Neural cell (in vitro differentiated cells): ENCODE data around the gene DNAJB14. TPM values are rescaled to one million over a fixed set of nuclear protein-coding genes. Genes with fewer than 3 reads are reported as not detected.

Experiments
- H2AFZ ChIP-seq: fragments of 200-600, 300-800 bp; sonication (generic), shearing (Covaris generic); 2 replicates; pipeline ENCODE4 v1.6.0; 2014; ENCODE audit warnings: low read depth, mild to moderate bottlenecking, antibody characterized with exemption, low read length, moderate library complexity
- H3F3A ChIP-seq: fragments of 200-600 bp; shearing (Covaris generic); 2 replicates; pipeline ENCODE4 v1.6.1; 2016; ENCODE audit warnings: mild to moderate bottlenecking, moderate library complexity, mixed read lengths, antibody characterized with exemption, low read length; ENCODE audit not compliant: insufficient read depth, poor library complexity, severe bottlenecking
- H3K27ac ChIP-seq: fragments of 200-600, 300-800 bp; sonication (generic), shearing (Covaris generic); 2 replicates; pipeline ENCODE4 v1.5.1; 2014; ENCODE audit warnings: mild to moderate bottlenecking, low read length, moderate library complexity
- H3K27me3 ChIP-seq: fragments of 300-800, 200-600 bp; sonication (generic), shearing (Covaris generic); 2 replicates; pipeline ENCODE4 v1.6.0; 2014; ENCODE audit warnings: mild to moderate bottlenecking, low read depth, low read length, moderate library complexity; ENCODE audit not compliant: insufficient read depth
- H3K36me3 ChIP-seq: fragments of 300-800, 200-600 bp; sonication (generic), shearing (Covaris generic); 2 replicates; pipeline ENCODE4 v1.5.1; 2014; ENCODE audit warnings: mild to moderate bottlenecking, antibody characterized with exemption, low read length, moderate library complexity; ENCODE audit not compliant: insufficient read depth
- H3K4me2 ChIP-seq: fragments of 300-800, 200-600 bp; sonication (generic), shearing (Covaris generic); 2 replicates; pipeline ENCODE4 v1.6.0; 2014; ENCODE audit warnings: mild to moderate bottlenecking, low read length
- H3K4me3 ChIP-seq: fragments of 300-800, 200-600 bp; sonication (generic), shearing (Covaris generic); 2 replicates; pipeline ENCODE4 v1.5.1; 2014; ENCODE audit warnings: mild to moderate bottlenecking, low read length, moderate library complexity
- H3K79me2 ChIP-seq: fragments of 200-600 bp; shearing (Covaris generic); replicated peaks from 2 replicates; pipeline ENCODE4 v1.6.0; 2014; ENCODE audit warnings: mild to moderate bottlenecking, low read length, moderate library complexity; ENCODE audit not compliant: insufficient read depth
- H3K9ac ChIP-seq: fragments of 300-800, 200-600 bp; sonication (generic), shearing (Covaris generic); 2 replicates; pipeline ENCODE4 v1.6.1; 2016; ENCODE audit warnings: mild to moderate bottlenecking, low read length, mixed read lengths
- H3K9me2 ChIP-seq: fragments of 200-600 bp; shearing (Covaris generic); 2 replicates; pipeline ENCODE4 v1.6.1; 2016; ENCODE audit warnings: mild to moderate bottlenecking, low read length, mixed read lengths; ENCODE audit not compliant: insufficient read depth
- H3K9me3 ChIP-seq: fragments of 200-600, 300-800 bp; sonication (generic), shearing (Covaris generic); 2 replicates; pipeline ENCODE4 v1.6.1; 2016; ENCODE audit warnings: mild to moderate bottlenecking, mixed run types, low read length, moderate library complexity, mixed read lengths
- H4K20me1 ChIP-seq: fragments of 200-600 bp; shearing (Covaris generic); 2 replicates; pipeline ENCODE4 v1.6.1; 2016; ENCODE audit warnings: mild to moderate bottlenecking, mixed run types; ENCODE audit not compliant: insufficient read depth
- CTCF ChIP-seq: fragments of 450-650 bp; IDR thresholded peaks from 2 replicates; pipeline ENCODE4 v1.5.1; 2014; ENCODE audit warnings: antibody characterized with exemption, mild to moderate bottlenecking, moderate library complexity; ENCODE audit not compliant: poor library complexity, severe bottlenecking
- EP300 ChIP-seq: fragments of 450-650 bp; conservative IDR thresholded peaks from 2 replicates; pipeline ENCODE4 v1.6.1; 2014; ENCODE audit warnings: antibody characterized with exemption, mild to moderate bottlenecking, moderate library complexity; ENCODE audit not compliant: poor library complexity, severe bottlenecking
- EZH2 ChIP-seq: fragments of 200-600, 300-800 bp; shearing (Covaris generic), sonication (generic); IDR thresholded peaks from 2 replicates; pipeline ENCODE4 v1.6.1; 2014; ENCODE audit warnings: antibody characterized with exemption, low read length, borderline replicate concordance, mild to moderate bottlenecking; ENCODE audit not compliant: insufficient read depth, poor library complexity, severe bottlenecking
- MXI1 ChIP-seq: fragments of 450-650 bp; conservative IDR thresholded peaks from 2 replicates; pipeline ENCODE4 v1.6.1; 2014; ENCODE audit warnings: antibody characterized with exemption, mild to moderate bottlenecking; ENCODE audit not compliant: poor library complexity, severe bottlenecking
- POLR2AphosphoS5 ChIP-seq: IDR thresholded peaks from 2 replicates; pipeline ENCODE4 v1.6.1; 2012
- RAD21 ChIP-seq: fragments of 450-650 bp; conservative IDR thresholded peaks from 2 replicates; pipeline ENCODE4 v1.6.1; 2014; ENCODE audit warnings: antibody characterized with exemption, mild to moderate bottlenecking, moderate library complexity
- SMC3 ChIP-seq: fragments of 450-650 bp; conservative IDR thresholded peaks from 2 replicates; pipeline ENCODE4 v1.6.1; 2014; ENCODE audit warnings: antibody characterized with exemption, mild to moderate bottlenecking, moderate library complexity; ENCODE audit not compliant: poor library complexity
- TAF1 ChIP-seq: IDR thresholded peaks from 2 replicates; pipeline ENCODE4 v1.6.1; 2012; ENCODE audit warnings: low read depth
- polyA plus RNA-seq: library from polyadenylated mRNA; depleted of rRNA; stranded (reverse); fragments of >200 nt; gene quantifications from 2 replicates; pipeline ENCODE4 v1.2.3, GENCODE V29; 2014
- TF ChIP-seq, protein P1 (sequence below): IDR thresholded peaks from 2 replicates; pipeline ENCODE4 v1.6.1; 2012; ENCODE audit warnings: borderline replicate concordance

Gene DNAJB14
- polyA plus RNA-seq, 1 donor from 2014 or later = 41.3 TPM

DNA sequence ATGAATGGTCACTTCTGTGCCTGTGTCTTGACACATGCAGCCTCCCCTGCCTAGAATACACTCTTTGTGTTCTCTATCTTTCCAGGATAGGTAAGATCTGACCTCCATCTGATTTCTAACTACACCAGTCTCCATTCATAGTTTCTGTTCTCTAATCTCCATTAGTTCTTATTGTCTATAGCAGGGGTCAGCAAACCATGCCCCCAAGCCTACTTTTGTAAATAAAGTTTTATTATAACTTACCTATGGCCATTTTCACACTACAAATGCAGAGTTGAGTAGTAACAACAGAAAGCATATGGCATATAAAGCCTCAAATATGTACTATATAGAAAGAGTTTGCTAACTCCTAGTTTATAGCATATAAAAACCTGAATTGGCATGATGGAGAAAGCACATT lies 41.3 kb upstream of the DNAJB14 start:
- TF ChIP-seq, protein P1, sequence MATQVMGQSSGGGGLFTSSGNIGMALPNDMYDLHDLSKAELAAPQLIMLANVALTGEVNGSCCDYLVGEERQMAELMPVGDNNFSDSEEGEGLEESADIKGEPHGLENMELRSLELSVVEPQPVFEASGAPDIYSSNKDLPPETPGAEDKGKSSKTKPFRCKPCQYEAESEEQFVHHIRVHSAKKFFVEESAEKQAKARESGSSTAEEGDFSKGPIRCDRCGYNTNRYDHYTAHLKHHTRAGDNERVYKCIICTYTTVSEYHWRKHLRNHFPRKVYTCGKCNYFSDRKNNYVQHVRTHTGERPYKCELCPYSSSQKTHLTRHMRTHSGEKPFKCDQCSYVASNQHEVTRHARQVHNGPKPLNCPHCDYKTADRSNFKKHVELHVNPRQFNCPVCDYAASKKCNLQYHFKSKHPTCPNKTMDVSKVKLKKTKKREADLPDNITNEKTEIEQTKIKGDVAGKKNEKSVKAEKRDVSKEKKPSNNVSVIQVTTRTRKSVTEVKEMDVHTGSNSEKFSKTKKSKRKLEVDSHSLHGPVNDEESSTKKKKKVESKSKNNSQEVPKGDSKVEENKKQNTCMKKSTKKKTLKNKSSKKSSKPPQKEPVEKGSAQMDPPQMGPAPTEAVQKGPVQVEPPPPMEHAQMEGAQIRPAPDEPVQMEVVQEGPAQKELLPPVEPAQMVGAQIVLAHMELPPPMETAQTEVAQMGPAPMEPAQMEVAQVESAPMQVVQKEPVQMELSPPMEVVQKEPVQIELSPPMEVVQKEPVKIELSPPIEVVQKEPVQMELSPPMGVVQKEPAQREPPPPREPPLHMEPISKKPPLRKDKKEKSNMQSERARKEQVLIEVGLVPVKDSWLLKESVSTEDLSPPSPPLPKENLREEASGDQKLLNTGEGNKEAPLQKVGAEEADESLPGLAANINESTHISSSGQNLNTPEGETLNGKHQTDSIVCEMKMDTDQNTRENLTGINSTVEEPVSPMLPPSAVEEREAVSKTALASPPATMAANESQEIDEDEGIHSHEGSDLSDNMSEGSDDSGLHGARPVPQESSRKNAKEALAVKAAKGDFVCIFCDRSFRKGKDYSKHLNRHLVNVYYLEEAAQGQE = no peak
- TF ChIP-seq RAD21 (no peak), POLR2AphosphoS5 (no peak), SMC3 (no peak), EP300 (no peak), CTCF (no peak), MXI1 (no peak), TAF1 (no peak), EZH2 (no peak)
- H3K27me3 ChIP-seq = no peaks in the 10 kb centered on the region
- H3K9me3 ChIP-seq = no peaks in the 10 kb centered on the region
- H3K9me2 ChIP-seq = no peaks in the 10 kb centered on the region
- no peaks in the 10 kb centered on the region for H3K36me3 ChIP-seq
- H3K27ac ChIP-seq = no peak overlapping the region
- H3K4me2 ChIP-seq = no peak overlapping the region
- no peaks in the 10 kb centered on the region for H3F3A ChIP-seq
- no peaks in the 10 kb centered on the region for H3K79me2 ChIP-seq
- no peaks in the 10 kb centered on the region for H4K20me1 ChIP-seq
- H2AFZ ChIP-seq = no peak overlapping the region
- H3K9ac ChIP-seq = no peak overlapping the region
- no peak overlapping the region for H3K4me3 ChIP-seq

DNA sequence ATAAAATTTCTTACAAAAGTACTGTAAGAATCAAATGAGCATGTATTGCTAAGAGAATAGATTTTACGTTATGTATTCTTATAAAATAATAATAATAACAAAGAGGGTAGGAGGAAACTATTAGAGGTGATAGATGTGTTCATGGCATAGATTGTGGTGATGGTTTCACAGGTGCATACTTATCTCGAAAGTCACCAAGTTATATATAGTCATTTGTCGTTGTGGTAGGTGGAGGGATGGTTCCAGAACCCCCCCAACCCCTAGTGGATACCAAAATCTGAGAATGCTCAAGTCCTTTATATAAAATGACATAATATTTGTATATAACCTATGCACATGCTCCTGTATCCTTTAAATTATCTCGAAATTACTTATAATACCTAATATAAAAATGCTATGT lies 40.4 kb upstream of the DNAJB14 start:
- Histone ChIP-seq H3K9ac (no peak overlapping the region), H3K4me2 (no peak overlapping the region), H4K20me1 (no peaks in the 10 kb centered on the region), H3K9me2 (no peaks in the 10 kb centered on the region), H3K27ac (no peak overlapping the region), H2AFZ (no peak overlapping the region), H3K79me2 (no peaks in the 10 kb centered on the region), H3K9me3 (no peaks in the 10 kb centered on the region), H3K4me3 (no peak overlapping the region), H3F3A (no peaks in the 10 kb centered on the region), H3K27me3 (no peaks in the 10 kb centered on the region), H3K36me3 (no peaks in the 10 kb centered on the region)
- TF ChIP-seq SMC3 = no peak
- no peak for TF ChIP-seq RAD21
- TF ChIP-seq POLR2AphosphoS5 = no peak

- H3K36me3 ChIP-seq = no peaks in the 10 kb centered on the region
- no peak overlapping the region for H3K9ac ChIP-seq
- no peaks in the 10 kb centered on the region for H3F3A ChIP-seq
- H2AFZ ChIP-seq = no peak overlapping the region
- H4K20me1 ChIP-seq = no peaks in the 10 kb centered on the region
- TF ChIP-seq TAF1 = no peak
- TF ChIP-seq, protein P1 = no peak
- no peak for TF ChIP-seq SMC3
- TF ChIP-seq POLR2AphosphoS5 = no peak
- no peak for TF ChIP-seq CTCF
- no peak for TF ChIP-seq RAD21
- no peak for TF ChIP-seq MXI1
- TF ChIP-seq EZH2 = no peak
- TF ChIP-seq EP300 = no peak
- H3K4me2 ChIP-seq = no peak overlapping the region
- no peaks in the 10 kb centered on the region for H3K79me2 ChIP-seq
- H3K27ac ChIP-seq = no peak overlapping the region
- no peak overlapping the region for H3K4me3 ChIP-seq
- no peaks in the 10 kb centered on the region for H3K9me3 ChIP-seq
- no peaks in the 10 kb centered on the region for H3K27me3 ChIP-seq
- H3K9me2 ChIP-seq = no peaks in the 10 kb centered on the region
These were observed 37.0 kb upstream of the DNAJB14 start for GRCh38 chr4:99983289-99983943.
